ENCODE measurements around the gene ZNF22. TPM values are rescaled to one million over a fixed set of nuclear protein-coding genes. Genes with fewer than 3 reads are reported as not detected.

The ZNF22 gene
- total and polyA plus RNA-seq, 12 donors = 11.0 to 17.2 (median 15.6) TPM

DNA sequence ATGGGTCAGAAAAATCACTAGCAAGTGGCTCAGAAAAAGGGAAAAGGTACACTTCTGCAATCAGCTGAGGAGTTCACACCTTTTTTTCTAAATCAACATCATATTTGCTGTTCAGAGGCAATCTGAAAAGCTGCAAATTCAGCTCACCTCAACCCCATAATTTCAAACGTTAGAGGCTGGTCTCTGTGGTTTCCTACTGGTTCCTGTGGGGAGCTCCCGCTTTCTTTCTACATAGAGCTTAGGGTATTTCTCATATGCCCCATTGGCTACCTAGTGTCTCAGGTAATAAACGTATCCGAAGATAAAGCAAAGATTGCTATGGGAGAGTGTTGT lies 5.2 kb upstream of the ZNF22 start:
- peak overlapping the region in 1 of 10 donors; percentile 3 for H3K4me3 ChIP-seq
- H3K36me3 ChIP-seq = peaks cover 0 to 40% (median 19%) of the 10 kb centered on the region in 9 donors
- peaks cover 45 to 100% (median 95%) of the 10 kb centered on the region in 9 donors for H3K4me1 ChIP-seq
- no peak for DNase-seq
- H3K27me3 ChIP-seq = no peaks in the 10 kb centered on the region
- H3K9me3 ChIP-seq = no peaks in the 10 kb centered on the region
- peak overlapping the region; percentile 83 to 99 (median 92) for H3K27ac ChIP-seq
- WGBS, 2 donors = 25 to 31% methylated on average over 4 of the region's 4 CpGs
- intact Hi-C loops (cut with DNase I) = loop anchor here in 4 of 10 donors (5.0 to 10.0 kb wide), 5 partner anchors 61 to 1588 kb away; partner anchors contain the start of gene HNRNPF (in 1 of the 4)
- no peak for ATAC-seq
- TF ChIP-seq, protein P1, sequence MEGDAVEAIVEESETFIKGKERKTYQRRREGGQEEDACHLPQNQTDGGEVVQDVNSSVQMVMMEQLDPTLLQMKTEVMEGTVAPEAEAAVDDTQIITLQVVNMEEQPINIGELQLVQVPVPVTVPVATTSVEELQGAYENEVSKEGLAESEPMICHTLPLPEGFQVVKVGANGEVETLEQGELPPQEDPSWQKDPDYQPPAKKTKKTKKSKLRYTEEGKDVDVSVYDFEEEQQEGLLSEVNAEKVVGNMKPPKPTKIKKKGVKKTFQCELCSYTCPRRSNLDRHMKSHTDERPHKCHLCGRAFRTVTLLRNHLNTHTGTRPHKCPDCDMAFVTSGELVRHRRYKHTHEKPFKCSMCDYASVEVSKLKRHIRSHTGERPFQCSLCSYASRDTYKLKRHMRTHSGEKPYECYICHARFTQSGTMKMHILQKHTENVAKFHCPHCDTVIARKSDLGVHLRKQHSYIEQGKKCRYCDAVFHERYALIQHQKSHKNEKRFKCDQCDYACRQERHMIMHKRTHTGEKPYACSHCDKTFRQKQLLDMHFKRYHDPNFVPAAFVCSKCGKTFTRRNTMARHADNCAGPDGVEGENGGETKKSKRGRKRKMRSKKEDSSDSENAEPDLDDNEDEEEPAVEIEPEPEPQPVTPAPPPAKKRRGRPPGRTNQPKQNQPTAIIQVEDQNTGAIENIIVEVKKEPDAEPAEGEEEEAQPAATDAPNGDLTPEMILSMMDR (IDR thresholded peaks at IDR 0.05) = no peak

DNA sequence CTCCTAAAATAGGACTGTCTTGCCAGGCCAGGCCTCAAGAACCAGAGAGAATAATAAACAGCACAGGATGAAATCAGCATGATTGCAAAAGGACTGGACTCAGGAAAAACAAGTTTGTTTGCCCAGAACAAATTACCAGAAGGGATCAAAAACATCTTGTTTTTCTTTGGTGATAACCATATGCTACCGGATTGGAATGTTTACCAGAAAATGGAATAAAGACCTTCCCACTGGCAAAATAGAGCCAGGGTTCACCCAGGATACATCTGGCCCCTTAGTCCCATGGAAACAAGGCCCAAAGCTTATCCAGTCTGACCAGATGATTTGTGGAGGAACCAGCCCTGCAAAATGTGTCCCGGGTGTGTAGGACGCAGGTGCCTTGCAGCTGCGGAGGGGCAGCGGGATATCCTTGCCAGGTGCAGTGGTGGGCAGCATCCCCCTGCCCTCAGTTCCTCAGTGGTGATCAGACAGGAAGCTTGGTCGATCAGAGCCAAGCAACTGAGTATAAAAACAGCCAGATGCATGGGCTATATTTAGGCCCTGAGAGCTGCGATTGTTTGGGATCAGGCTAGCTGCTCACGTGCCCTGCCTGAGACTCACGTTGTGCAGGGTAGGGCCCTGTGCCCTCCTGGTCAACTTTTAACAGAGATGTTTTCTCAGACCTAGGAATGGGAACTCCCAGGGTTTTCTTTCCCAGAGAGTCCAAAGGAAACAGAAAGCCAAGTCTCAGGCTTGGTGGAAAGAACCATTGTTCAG lies 4.6 kb upstream of the ZNF22 start:
- TF ChIP-seq, protein P1 (IDR thresholded peaks at IDR 0.05) = no peak
- ATAC-seq (peak; percentile 58 to 85 (median 82)), DNase-seq (peak in 1 of 2 donors; percentile 85)
- intact Hi-C loops (cut with DNase I) = loop anchor here in 4 of 10 donors (2.0 to 10.0 kb wide), 6 partner anchors 17 to 1589 kb away; partner anchors contain the start of genes DEPP1 (in 1 of the 4) and HNRNPF (in 1 of the 4)
- Histone ChIP-seq H3K27me3 (no peaks in the 10 kb centered on the region), H3K36me3 (peaks cover 0 to 34% (median 19%) of the 10 kb centered on the region in 9 donors), H3K27ac (peak overlapping the region; percentile 83 to 99 (median 92)), H3K9me3 (no peaks in the 10 kb centered on the region), H3K4me3 (peak overlapping the region in 2 of 10 donors; percentile 3 to 9), H3K4me1 (peaks cover 39 to 96% (median 90%) of the 10 kb centered on the region in 9 donors)
- WGBS, 2 donors = 5 to 7% methylated on average over 9 of the region's 9 CpGs

DNA sequence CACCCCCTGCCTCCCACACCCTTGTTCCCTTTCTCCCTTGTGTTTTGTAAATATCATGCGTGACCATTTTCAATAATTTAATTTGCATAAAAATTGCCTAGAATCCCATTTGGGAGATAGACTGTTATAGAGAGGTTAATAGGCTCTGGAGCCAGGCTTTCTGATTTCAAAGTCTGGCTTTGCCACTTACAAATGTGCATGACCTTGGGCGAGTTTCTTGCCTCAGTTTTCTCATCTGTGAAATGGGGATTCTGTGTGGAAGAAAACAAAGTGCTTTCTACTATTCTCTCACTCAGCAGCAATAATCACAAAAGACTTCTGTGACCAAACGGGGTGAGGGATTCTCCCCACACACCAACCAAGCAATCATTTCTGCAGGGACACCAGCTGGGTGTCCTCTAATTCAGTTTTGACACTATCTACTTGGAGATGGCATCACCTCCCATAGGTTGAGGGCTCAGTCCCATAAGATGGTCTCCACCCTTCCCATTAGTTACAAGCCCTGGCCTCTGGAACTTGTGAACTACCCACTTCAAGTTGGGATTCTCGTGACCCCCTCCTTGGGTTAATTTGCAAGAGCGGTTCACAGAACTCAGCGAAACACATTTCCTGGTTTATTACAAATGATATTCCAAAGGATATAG lies 3.5 kb upstream of the ZNF22 start:
- ATAC-seq = no peak
- WGBS, 2 donors = 88 to 92% methylated on average over 6 of the region's 6 CpGs
- H3K4me1 ChIP-seq = peaks cover 29 to 94% (median 82%) of the 10 kb centered on the region in 9 donors
- H3K9me3 ChIP-seq = no peaks in the 10 kb centered on the region
- peak overlapping the region in 2 of 10 donors; percentile 9 to 12 for H3K4me3 ChIP-seq
- intact Hi-C loops (cut with DNase I) = loop anchor here in 4 of 10 donors (2.0 to 10.0 kb wide), 6 partner anchors 18 to 1590 kb away; partner anchors contain the start of genes DEPP1 (in 1 of the 4) and HNRNPF (in 1 of the 4)
- TF ChIP-seq, protein P1 (IDR thresholded peaks at IDR 0.05) = no peak
- peaks cover 0 to 23% (median 13%) of the 10 kb centered on the region in 9 donors for H3K36me3 ChIP-seq
- DNase-seq = no peak
- H3K27ac ChIP-seq = peak overlapping the region; percentile 83 to 99 (median 92)
- H3K27me3 ChIP-seq = no peaks in the 10 kb centered on the region

DNA sequence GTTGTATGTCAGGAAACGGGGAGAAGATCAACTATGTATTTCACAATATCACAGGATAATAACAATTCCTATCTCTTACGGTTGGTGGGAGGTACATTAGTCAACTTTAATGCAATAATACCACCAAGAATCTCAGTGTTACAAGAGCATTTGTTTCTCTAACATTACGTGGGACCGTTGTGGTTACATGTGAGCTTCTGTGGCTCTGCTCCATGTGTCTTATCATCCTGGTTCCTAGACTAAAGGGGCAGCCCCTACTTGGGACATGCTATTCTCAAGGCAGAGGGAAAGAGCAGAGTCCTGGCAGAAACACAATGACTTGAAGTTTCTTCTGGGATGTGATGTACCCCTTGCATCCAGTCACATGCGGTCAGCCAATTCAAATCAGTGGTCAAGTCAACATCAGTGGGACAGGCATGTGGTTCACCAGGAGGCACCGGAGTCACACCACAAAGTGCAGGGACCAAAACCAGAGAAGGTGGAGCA lies 2.5 kb upstream of the ZNF22 start:
- no peak for DNase-seq
- intact Hi-C loops (cut with DNase I) = loop anchor here in 4 of 10 donors (5.0 to 10.0 kb wide), 5 partner anchors 63 to 1591 kb away; partner anchors contain the start of gene HNRNPF (in 1 of the 4)
- H3K4me3 ChIP-seq = no peak overlapping the region
- H3K9me3 ChIP-seq = peaks cover 0 to 1% (median 0%) of the 10 kb centered on the region in 11 donors
- TF ChIP-seq, protein P1 (IDR thresholded peaks at IDR 0.05) = no peak
- peaks cover 29 to 94% (median 81%) of the 10 kb centered on the region in 9 donors for H3K4me1 ChIP-seq
- ATAC-seq = no peak
- 68 to 71% methylated on average over 6 of the region's 6 CpGs for WGBS, 2 donors
- no peaks in the 10 kb centered on the region for H3K27me3 ChIP-seq
- H3K36me3 ChIP-seq = peaks cover 0 to 15% (median 5%) of the 10 kb centered on the region in 9 donors
- peak overlapping the region; percentile 83 to 99 (median 92) for H3K27ac ChIP-seq
